Measurements from ENCODE around the gene P4HB. TPM values are rescaled to one million over a fixed set of nuclear protein-coding genes. Genes with fewer than 3 reads are reported as not detected.

P4HB gene
- total RNA-seq, 1 donor from 2014 or later, result 267 TPM

GRCh38 chr17:81817758-81818147 lies 42.6 kb downstream of the P4HB start:
- peaks cover 22% of the 10 kb centered on the region for H3K27me3 ChIP-seq (ENCODE audit: low read depth)
- no peak for DNase-seq
- H3K9me3 ChIP-seq (replicated peaks), result no peaks in the 10 kb centered on the region
- TF ChIP-seq CTCF (IDR thresholded peaks at IDR 0.05; ENCODE audit: borderline replicate concordance), result no peak
- peaks cover 17% of the 10 kb centered on the region for H3K4me1 ChIP-seq
- H3K36me3 ChIP-seq, result no peaks in the 10 kb centered on the region
- intact Hi-C loops (cut with micrococcal nuclease), result no loop called here
- no peak overlapping the region for H3K4me3 ChIP-seq
- H3K27ac ChIP-seq (replicated peaks), result no peak overlapping the region

GRCh38 chr17:81815646-81815986 lies 44.7 kb downstream of the P4HB start:
- H3K27me3 ChIP-seq (ENCODE audit: low read depth), result peaks cover 44% of the 10 kb centered on the region

GRCh38 chr17:81814748-81815645 lies 45.3 kb downstream of the P4HB start:
- no peak for DNase-seq
- Histone ChIP-seq H3K36me3 (no peaks in the 10 kb centered on the region), H3K4me3 (no peak overlapping the region), H3K27me3 (ENCODE audit: low read depth) (peaks cover 50% of the 10 kb centered on the region), H3K4me1 (no peaks in the 10 kb centered on the region), H3K9me3 (replicated peaks) (no peaks in the 10 kb centered on the region), H3K27ac (replicated peaks) (no peak overlapping the region)
- intact Hi-C loops (cut with micrococcal nuclease), result no loop called here
- TF ChIP-seq CTCF (IDR thresholded peaks at IDR 0.05; ENCODE audit: borderline replicate concordance), result no peak

More at GRCh38 chr17:81815646-81815986, 44.7 kb downstream of the P4HB start:
- Histone ChIP-seq H3K27ac (replicated peaks) (no peak overlapping the region), H3K9me3 (replicated peaks) (no peaks in the 10 kb centered on the region), H3K4me3 (no peak overlapping the region), H3K36me3 (no peaks in the 10 kb centered on the region), H3K4me1 (no peaks in the 10 kb centered on the region)
- intact Hi-C loops (cut with micrococcal nuclease), result no loop called here
- no peak for TF ChIP-seq CTCF (IDR thresholded peaks at IDR 0.05; ENCODE audit: borderline replicate concordance)
- no peak for DNase-seq

GRCh38 chr17:81813861-81814683 lies 46.3 kb downstream of the P4HB start:
- Histone ChIP-seq H3K27ac (replicated peaks) (no peak overlapping the region), H3K9me3 (replicated peaks) (no peaks in the 10 kb centered on the region), H3K27me3 (ENCODE audit: low read depth) (peaks cover 54% of the 10 kb centered on the region), H3K36me3 (no peaks in the 10 kb centered on the region), H3K4me1 (no peaks in the 10 kb centered on the region), H3K4me3 (no peak overlapping the region)
- intact Hi-C loops (cut with micrococcal nuclease), result no loop called here
- no peak for DNase-seq
- no peak for TF ChIP-seq CTCF (IDR thresholded peaks at IDR 0.05; ENCODE audit: borderline replicate concordance)

GRCh38 chr17:81813371-81813684 lies 47.0 kb downstream of the P4HB start:
- Histone ChIP-seq H3K27me3 (ENCODE audit: low read depth) (peaks cover 61% of the 10 kb centered on the region), H3K4me3 (no peak overlapping the region), H3K4me1 (no peaks in the 10 kb centered on the region), H3K36me3 (no peaks in the 10 kb centered on the region), H3K9me3 (replicated peaks) (no peaks in the 10 kb centered on the region), H3K27ac (replicated peaks) (no peak overlapping the region)
- TF ChIP-seq CTCF (IDR thresholded peaks at IDR 0.05; ENCODE audit: borderline replicate concordance), result no peak
- no peak for DNase-seq
- intact Hi-C loops (cut with micrococcal nuclease), result no loop called here

Measured in left ventricle myocardium inferior (tissue), 1 donor.